A673 (cell line): ENCODE data around the gene UST. TPM values are rescaled to one million over a fixed set of nuclear protein-coding genes. Genes with fewer than 3 reads are reported as not detected.

Experiments used
- BruUV-seq: library from RNA; stranded (reverse); fragments of 400-500 nt; replicated peaks from 2 replicates; lab custom pipeline; 2021; lab: Mats Ljungman, UMichigan
- CTCF ChIA-PET: fragments of 300-600 bp; sonication (Branson Sonifier 250); formaldehyde crosslinking; loops from one replicate; lab custom pipeline; 2022; ENCODE audit warnings: antibody characterized with exemption; lab: Charles Lee
- POLR2A ChIA-PET: fragments of 300-600 bp; sonication (Branson Sonifier 250); formaldehyde crosslinking; loops from one replicate; lab custom pipeline; 2022; ENCODE audit warnings: antibody characterized with exemption; ENCODE audit not compliant: low non-redundant PET; lab: Charles Lee
- DNase-seq: peaks from one replicate; pipeline ENCODE4 v3.0.0-alpha.2; 2015; ENCODE audit warnings: low spot score
- H3K27ac ChIP-seq: fragments of 200-600 bp; sonication (generic); 2 replicates; pipeline ENCODE4 v1.5.1; 2016; ENCODE audit warnings: mixed run types, low read depth, mild to moderate bottlenecking, mixed read lengths, antibody characterized with exemption, low read length; ENCODE audit not compliant: poor library complexity, severe bottlenecking
- H3K27me3 ChIP-seq: fragments of 200-600 bp; sonication (generic); replicated peaks from 2 replicates; pipeline ENCODE4 v1.6.1; 2017; ENCODE audit warnings: mixed run types, low read depth, mild to moderate bottlenecking, mixed read lengths, antibody characterized with exemption, low read length; ENCODE audit not compliant: insufficient read depth, poor library complexity
- H3K36me3 ChIP-seq: fragments of 200-600 bp; sonication (generic); 2 replicates; pipeline ENCODE4 v1.6.1; 2016; ENCODE audit warnings: mixed run types, mild to moderate bottlenecking, mixed read lengths, antibody characterized with exemption, low read length; ENCODE audit not compliant: insufficient read depth, poor library complexity, severe bottlenecking
- H3K4me1 ChIP-seq: fragments of 200-600 bp; sonication (generic); 2 replicates; pipeline ENCODE4 v1.6.1; 2017; ENCODE audit warnings: mixed run types, mild to moderate bottlenecking, mixed read lengths, antibody characterized with exemption, low read length; ENCODE audit not compliant: insufficient read depth, poor library complexity, severe bottlenecking
- H3K4me3 ChIP-seq: fragments of 200-600 bp; sonication (generic); 2 replicates; pipeline ENCODE4 v1.5.1; 2016; ENCODE audit warnings: low read depth, mixed run types, mild to moderate bottlenecking, mixed read lengths, low read length; ENCODE audit not compliant: poor library complexity, severe bottlenecking
- H3K9me3 ChIP-seq: fragments of 200-600 bp; sonication (generic); 2 replicates; pipeline ENCODE4 v1.6.1; 2016; ENCODE audit warnings: mixed run types, low read depth, mild to moderate bottlenecking, mixed read lengths, antibody characterized with exemption, low read length; ENCODE audit not compliant: poor library complexity, severe bottlenecking
- EZH2 ChIP-seq: fragments of 200-600 bp; sonication (generic); IDR thresholded peaks from 2 replicates; pipeline ENCODE4 v1.6.1; 2017; ENCODE audit warnings: borderline replicate concordance, low read depth, mild to moderate bottlenecking, mixed read lengths, antibody characterized with exemption, low read length; ENCODE audit not compliant: poor library complexity, severe bottlenecking
- intact Hi-C: fragments of 100-400 bp; cut with micrococcal nuclease; formaldehyde crosslinking; loops from one replicate; pipeline ENCODE4 v1.10.0; 2022; ENCODE audit not compliant: unreplicated experiment
- total RNA-seq: library from RNA; stranded (reverse); gene quantifications from 2 replicates; pipeline ENCODE4 v1.2.3, GENCODE V29; 2021
- TF ChIP-seq, protein P1 (sequence below): fragments of 300-800, 200-600 bp; sonication (generic); conservative IDR thresholded peaks from 2 replicates; pipeline ENCODE4 v1.5.1; 2017; ENCODE audit warnings: low read depth, mild to moderate bottlenecking, antibody characterized with exemption, low read length, moderate library complexity, mixed read lengths

UST gene
- total RNA-seq, 1 experiment from 2014 or later = 1.5 TPM

GRCh38 chr6:149065121-149065520, 318.3 kb downstream of the UST start:
- POLR2A ChIA-PET = no interaction called here
- no peaks in the 10 kb centered on the region for H3K36me3 ChIP-seq
- CTCF ChIA-PET = no interaction called here
- no TSS peak for BruUV-seq
- no peaks in the 10 kb centered on the region for H3K9me3 ChIP-seq
- H3K4me3 ChIP-seq = no peak overlapping the region
- no peaks in the 10 kb centered on the region for H3K27me3 ChIP-seq
- H3K4me1 ChIP-seq = no peaks in the 10 kb centered on the region
- no peak for DNase-seq
- intact Hi-C loops = no loop called here
- no peak overlapping the region for H3K27ac ChIP-seq
- TF ChIP-seq, protein P1, sequence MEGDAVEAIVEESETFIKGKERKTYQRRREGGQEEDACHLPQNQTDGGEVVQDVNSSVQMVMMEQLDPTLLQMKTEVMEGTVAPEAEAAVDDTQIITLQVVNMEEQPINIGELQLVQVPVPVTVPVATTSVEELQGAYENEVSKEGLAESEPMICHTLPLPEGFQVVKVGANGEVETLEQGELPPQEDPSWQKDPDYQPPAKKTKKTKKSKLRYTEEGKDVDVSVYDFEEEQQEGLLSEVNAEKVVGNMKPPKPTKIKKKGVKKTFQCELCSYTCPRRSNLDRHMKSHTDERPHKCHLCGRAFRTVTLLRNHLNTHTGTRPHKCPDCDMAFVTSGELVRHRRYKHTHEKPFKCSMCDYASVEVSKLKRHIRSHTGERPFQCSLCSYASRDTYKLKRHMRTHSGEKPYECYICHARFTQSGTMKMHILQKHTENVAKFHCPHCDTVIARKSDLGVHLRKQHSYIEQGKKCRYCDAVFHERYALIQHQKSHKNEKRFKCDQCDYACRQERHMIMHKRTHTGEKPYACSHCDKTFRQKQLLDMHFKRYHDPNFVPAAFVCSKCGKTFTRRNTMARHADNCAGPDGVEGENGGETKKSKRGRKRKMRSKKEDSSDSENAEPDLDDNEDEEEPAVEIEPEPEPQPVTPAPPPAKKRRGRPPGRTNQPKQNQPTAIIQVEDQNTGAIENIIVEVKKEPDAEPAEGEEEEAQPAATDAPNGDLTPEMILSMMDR = no peak
- TF ChIP-seq EZH2 = no peak

GRCh38 chr6:149065658-149066556, 319.1 kb downstream of the UST start:
- Histone ChIP-seq H3K27me3 (no peaks in the 10 kb centered on the region), H3K4me1 (no peaks in the 10 kb centered on the region), H3K27ac (no peak overlapping the region), H3K9me3 (no peaks in the 10 kb centered on the region), H3K36me3 (no peaks in the 10 kb centered on the region), H3K4me3 (no peak overlapping the region)
- POLR2A ChIA-PET = no interaction called here
- TF ChIP-seq, protein P1 = no peak
- TF ChIP-seq EZH2 = no peak
- BruUV-seq = no TSS peak
- DNase-seq = peak; percentile 24
- intact Hi-C loops = no loop called here
- CTCF ChIA-PET = no interaction called here

DNA sequence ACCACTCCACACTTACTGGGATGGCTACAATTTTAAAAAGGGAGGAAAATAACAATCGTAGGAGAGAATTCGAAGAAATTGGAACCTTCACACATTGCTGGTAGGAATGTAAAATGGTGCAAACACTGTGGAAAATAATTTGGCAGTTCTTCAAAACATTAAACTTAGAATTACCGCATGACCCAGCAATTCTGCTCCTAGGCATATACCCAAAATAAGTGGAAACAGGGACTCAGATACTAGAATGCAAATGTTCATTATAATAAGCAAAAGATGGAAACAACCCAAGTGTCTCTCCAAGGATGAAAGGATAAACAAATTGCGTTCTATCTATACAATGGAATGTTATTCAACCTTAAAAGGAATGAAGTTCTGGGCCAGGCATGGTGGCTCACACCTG, 325.2 kb downstream of the UST start:
- H3K36me3 ChIP-seq = no peaks in the 10 kb centered on the region
- H3K27ac ChIP-seq = no peak overlapping the region
- H3K4me1 ChIP-seq = no peaks in the 10 kb centered on the region
- ChIA-PET CTCF (no interaction called here), POLR2A (no interaction called here)
- H3K27me3 ChIP-seq = no peaks in the 10 kb centered on the region
- H3K4me3 ChIP-seq = no peak overlapping the region
- no peak for TF ChIP-seq EZH2
- TF ChIP-seq, protein P1 = no peak
- no peak for DNase-seq
- intact Hi-C loops = no loop called here
- H3K9me3 ChIP-seq = no peaks in the 10 kb centered on the region
- no TSS peak for BruUV-seq
